Stimulated activated CD4-positive, alpha-beta T cell treated with anti-CD3 and anti-CD28 coated beads, TNF-alpha, amount 100 ng/mL, for 24 hours (primary cell): Measurements from ENCODE around the gene TMEM208.

ENCODE experiments used
- DNase-seq, 3 experiments: peaks; one replicate each; pipeline ENCODE4 v3.0.0-alpha.2; 2020; ENCODE audit warnings: low read depth in 3 of 3

TMEM208 gene

GRCh38 chr16:67249178-67250044 is 22.5 kb downstream of the TMEM208 start:
- DNase-seq: no peak

DNA sequence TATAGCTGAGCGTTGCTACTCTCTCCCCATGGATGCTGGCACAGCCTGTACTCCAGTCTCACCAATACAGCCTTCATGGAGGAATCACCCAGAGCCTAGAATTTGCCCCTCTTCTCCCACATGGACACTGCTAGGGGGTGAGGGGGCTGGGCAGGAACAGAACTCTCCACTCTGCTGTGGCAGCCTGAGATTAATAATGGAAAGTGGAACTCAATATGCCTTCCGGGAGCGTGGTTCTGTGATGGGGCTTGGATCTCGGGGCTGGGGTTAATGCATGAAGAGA is 23.1 kb downstream of the TMEM208 start:
- no peak for DNase-seq

- DNase-seq: no peak
Observed at GRCh38 chr16:67252609-67253497, 25.9 kb downstream of the TMEM208 start.

- DNase-seq: no peak
Observed at GRCh38 chr16:67254801-67255552, 28.0 kb downstream of the TMEM208 start.

GRCh38 chr16:67255553-67256221 is 28.8 kb downstream of the TMEM208 start:
- DNase-seq: no peak

- DNase-seq: no peak
Observed at GRCh38 chr16:67256701-67257230, 29.8 kb downstream of the TMEM208 start.

GRCh38 chr16:67257486-67258160 is 30.7 kb downstream of the TMEM208 start:
- DNase-seq: no peak

DNA sequence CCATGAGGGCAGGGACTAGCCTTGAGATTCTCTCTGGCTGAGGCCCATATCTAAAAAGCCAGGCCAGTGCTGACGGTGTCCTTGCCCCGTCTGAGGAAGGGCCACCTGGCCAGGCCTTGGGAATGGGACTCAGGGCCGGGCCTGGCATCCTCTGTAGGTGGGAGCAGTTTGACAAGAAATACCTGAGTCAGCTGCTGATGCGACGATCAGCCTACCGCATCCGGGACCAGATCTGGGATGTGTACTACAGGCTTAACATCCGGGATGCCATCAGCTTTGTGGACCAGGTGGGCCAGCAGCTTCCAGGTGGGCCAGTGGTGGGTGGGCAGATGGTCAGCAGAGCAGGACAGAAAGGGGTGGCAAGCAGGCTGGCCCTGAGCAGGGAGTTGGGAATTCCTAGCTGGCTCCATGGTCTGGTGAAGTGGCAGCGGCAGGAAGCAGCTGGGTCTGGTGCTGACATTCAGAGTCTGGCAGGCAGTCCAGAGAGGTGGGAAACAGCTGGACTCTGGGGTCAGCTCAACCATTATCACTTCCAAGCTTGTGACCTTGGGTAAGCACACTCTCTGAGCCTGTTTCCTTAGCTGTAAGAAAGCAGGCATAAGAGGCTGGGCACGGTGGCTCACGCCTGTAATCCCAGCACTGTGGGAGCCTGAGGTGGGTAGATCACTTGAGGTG is 31.4 kb downstream of the TMEM208 start:
- DNase-seq: no peak

- no peak for DNase-seq
Observed at GRCh38 chr16:67259705-67260104, 32.8 kb downstream of the TMEM208 start.

- no peak for DNase-seq
Observed at GRCh38 chr16:67260426-67261063, 33.6 kb downstream of the TMEM208 start.

GRCh38 chr16:67263201-67263600 is 36.3 kb downstream of the TMEM208 start:
- DNase-seq: no peak

- no peak for DNase-seq
Observed at GRCh38 chr16:67264277-67264676, 37.3 kb downstream of the TMEM208 start.

GRCh38 chr16:67264866-67265265 is 37.9 kb downstream of the TMEM208 start:
- DNase-seq: no peak

- DNase-seq: no peak
Observed at GRCh38 chr16:67265834-67266233, 38.9 kb downstream of the TMEM208 start.

DNA sequence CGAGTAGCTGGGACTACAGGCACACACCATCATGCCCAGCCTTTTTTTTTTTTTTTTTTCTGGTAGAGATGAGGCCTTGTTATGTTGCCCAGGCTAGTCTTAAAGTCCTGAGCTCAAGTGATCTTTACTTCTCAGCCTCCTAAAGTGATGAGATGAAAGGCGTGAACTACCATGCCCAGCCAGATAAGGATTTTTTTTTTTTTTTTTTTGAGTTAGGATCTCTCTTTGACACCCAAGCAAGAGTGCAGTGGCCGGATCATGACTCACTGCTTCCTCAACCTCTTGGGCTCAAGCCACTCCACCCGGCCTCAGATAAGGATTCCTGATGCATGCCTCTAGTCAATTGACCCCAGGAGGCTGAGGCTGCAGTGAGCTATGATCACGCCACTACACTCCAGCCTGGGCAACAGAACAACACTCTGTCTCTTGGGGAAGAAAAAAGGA is 41.2 kb downstream of the TMEM208 start:
- no peak for DNase-seq

DNA sequence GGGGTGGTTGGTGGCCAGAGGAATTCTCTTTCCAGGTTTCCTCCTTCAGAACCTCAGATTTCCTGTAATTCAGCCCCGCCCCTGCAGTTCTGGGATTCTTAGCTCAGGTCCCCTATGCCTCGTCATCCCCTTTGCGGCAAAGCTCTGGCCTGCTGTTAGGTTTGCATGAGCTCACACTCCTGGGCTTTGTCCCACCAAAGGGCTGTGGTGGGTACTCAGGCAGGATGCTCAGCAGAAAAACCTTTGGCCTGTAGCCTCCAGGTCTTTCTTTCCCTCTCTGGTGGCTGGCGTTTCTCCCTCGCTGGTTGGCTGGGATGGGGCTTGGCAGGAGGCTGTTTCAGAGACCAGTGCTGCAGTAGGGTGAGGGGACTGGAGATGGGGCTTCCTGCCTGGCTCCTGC is 42.8 kb downstream of the TMEM208 start:
- no peak for DNase-seq

GRCh38 chr16:67270931-67271338 is 44.0 kb downstream of the TMEM208 start:
- DNase-seq: no peak

DNA sequence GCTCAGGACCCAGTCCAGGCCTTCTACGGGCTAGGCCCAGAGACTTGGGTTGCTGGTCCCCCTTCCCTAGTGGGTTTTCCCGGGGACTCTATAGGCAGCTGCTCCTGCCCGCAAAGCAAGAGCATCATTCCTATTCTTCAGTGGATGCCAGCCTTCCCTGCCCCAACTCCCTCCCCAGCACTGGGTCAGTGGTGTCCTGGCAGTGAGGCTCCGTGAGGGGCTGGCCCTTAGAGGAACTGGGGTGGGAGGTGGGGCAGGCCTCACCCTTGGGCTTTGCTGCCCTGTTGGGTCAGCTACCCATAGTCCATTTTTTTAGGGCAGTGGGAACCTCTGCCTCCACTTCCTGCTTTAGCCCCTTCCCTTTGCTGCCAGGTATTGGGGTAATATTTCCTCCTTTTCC is 44.5 kb downstream of the TMEM208 start:
- DNase-seq: no peak

DNA sequence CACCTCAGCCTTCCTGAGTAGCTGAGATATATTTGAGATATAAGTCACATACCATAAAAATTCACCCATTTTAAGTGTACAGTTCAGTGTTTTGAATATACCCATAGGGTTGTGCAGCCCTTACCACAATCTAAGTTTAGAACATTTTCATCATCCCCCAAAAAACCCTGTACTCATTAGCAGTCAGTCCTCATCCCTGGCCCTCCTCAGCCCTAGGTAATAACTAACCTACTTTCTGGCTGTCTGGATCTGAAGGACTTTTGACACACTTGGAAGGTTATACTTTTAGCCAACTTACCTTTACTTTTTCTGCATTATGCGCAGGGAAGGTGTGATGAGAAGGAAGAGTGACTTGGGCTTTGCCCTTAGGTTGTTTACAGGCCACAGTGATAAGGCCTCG is 48.4 kb downstream of the TMEM208 start:
- no peak for DNase-seq
